Ovary (tissue), 3 donors: ENCODE data around the gene MYL5.

Experiments
- CTCF ChIP-seq, 3 donors: fragments of 450-650 bp in 2 of 3; fragments of 200-600 bp in 1 of 3; IDR thresholded peaks; one replicate each; pipeline versions ENCODE4 v1.5.1 to v1.8.0; 2016 to 2022; ENCODE audit warnings: antibody characterized with exemption in 3 of 3, mild to moderate bottlenecking in 1 of 3
- EP300 ChIP-seq: sonication (generic); formaldehyde crosslinking; IDR thresholded peaks from one replicate; pipeline ENCODE4 v1.6.1; 2017; ENCODE audit warnings: antibody characterized with exemption
- POLR2A ChIP-seq: fragments of 450-650 bp; IDR thresholded peaks from one replicate; pipeline ENCODE4 v1.6.1; 2017; ENCODE audit warnings: antibody characterized with exemption, mild to moderate bottlenecking, moderate library complexity
- donor health status: DM: no; HTN: no; CAD: no.

DNA sequence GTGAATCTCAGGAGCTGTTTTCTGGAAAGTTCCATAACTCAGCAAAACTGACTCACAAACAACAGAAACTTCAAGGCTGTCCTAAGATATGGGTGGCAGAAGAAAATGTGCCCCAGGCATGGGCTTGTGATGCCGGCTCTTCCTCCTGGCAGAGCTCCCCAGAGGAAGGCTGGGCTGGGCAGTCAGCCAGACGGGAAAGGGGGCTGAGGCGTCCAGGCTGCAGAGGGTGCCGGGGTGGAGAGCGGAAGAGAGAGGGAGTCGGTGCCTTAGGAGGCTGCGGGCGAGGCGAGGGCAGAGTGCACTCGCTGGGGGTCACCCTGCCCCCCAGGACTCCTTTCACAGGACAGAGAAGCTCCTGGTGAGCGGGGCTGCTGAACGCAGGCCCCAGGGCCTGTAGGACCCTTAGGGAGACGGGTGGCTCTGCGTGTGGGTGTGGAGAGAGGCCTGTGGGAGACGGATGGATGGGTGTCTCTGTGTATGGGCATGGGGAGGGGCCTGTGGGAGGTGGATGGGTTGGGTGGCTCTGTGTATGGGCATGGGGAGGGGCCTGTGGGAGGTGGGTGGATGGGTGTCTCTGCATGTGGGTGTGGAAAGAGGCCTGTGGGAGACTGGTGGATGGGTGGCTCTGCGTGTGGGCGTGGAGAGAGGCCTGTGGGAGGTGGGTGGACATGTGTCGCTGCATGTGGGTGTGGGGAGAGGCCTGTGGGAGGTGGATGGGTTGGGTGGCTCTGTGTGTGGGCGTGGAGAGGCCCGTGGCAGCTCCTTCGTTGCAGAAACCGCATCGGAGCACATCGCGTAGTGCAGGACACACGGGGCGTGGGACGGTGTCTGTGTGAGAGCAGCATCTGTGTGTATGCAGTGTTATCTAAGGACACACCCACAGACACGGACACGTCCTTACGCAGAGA, 47.2 kb downstream of the MYL5 start:
- TF ChIP-seq CTCF (IDR thresholded peaks at IDR 0.05) (no peak), POLR2A (no peak), EP300 (no peak)
